SK-N-SH (cell line): Measurements from ENCODE around the gene LCMT1.

ENCODE experiments used
- EP300 ChIP-seq, 2 experiments: IDR thresholded peaks; 2 replicates each; pipeline versions ENCODE4 v1.4.0 to v1.6.1; 2012; ENCODE audit warnings: borderline replicate concordance in 1 of 2, low read depth in 1 of 2, low read length in 1 of 2
- EZH2phosphoT487 ChIP-seq: fragments of 200-600 bp; sonication (generic); IDR thresholded peaks from 2 replicates; pipeline ENCODE4 v1.6.1; 2017; ENCODE audit warnings: low read depth, mixed run types, mild to moderate bottlenecking, antibody characterized with exemption, moderate library complexity, borderline replicate concordance
- MAX ChIP-seq: IDR thresholded peaks from 2 replicates; pipeline ENCODE4 v1.4.0; 2012; ENCODE audit warnings: low read depth
- MXI1 ChIP-seq: IDR thresholded peaks from 2 replicates; pipeline ENCODE4 v1.6.1; 2012; ENCODE audit warnings: mild to moderate bottlenecking, low read depth, low read length, improper control_type of control experiment
- NFIC ChIP-seq: IDR thresholded peaks from 2 replicates; pipeline ENCODE4 v1.4.0; 2012; ENCODE audit warnings: borderline replicate concordance
- POLR2AphosphoS5 ChIP-seq: IDR thresholded peaks from 2 replicates; pipeline ENCODE4 v1.6.1; 2012; ENCODE audit warnings: low read depth, low read length
- RCOR1 ChIP-seq: fragments of 150-350 bp; IDR thresholded peaks from 2 replicates; pipeline ENCODE4 v1.6.1; 2017; ENCODE audit warnings: antibody characterized with exemption, low read length
- RFX5 ChIP-seq: IDR thresholded peaks from 2 replicates; pipeline ENCODE4 v1.6.1; 2012; ENCODE audit warnings: mild to moderate bottlenecking, improper control_type of control experiment, low read length
- SIN3A ChIP-seq: IDR thresholded peaks from 2 replicates; pipeline ENCODE4 v1.6.1; 2012; ENCODE audit warnings: low read depth, mild to moderate bottlenecking, low read length, moderate library complexity, borderline replicate concordance
- TAF1 ChIP-seq: IDR thresholded peaks from 2 replicates; pipeline ENCODE4 v1.6.1; 2012; ENCODE audit warnings: low read depth, mild to moderate bottlenecking, low read length, moderate library complexity, borderline replicate concordance
- TCF12 ChIP-seq: IDR thresholded peaks from 2 replicates; pipeline ENCODE4 v1.4.0; 2012
- YY1 ChIP-seq: IDR thresholded peaks from 2 replicates; pipeline ENCODE4 v1.4.0; 2012; ENCODE audit warnings: low read depth, mild to moderate bottlenecking
- TF ChIP-seq, protein P1 (sequence below): fragments of 200-600 bp; sonication (generic); IDR thresholded peaks from 2 replicates; pipeline ENCODE4 v1.6.1; 2017; ENCODE audit warnings: antibody characterized with exemption, mild to moderate bottlenecking, moderate library complexity

- TF ChIP-seq EZH2phosphoT487 (no peak), MAX (no peak), TCF12 (no peak), POLR2AphosphoS5 (no peak), RCOR1 (no peak), MXI1 (no peak), EP300 (IDR thresholded peaks at IDR 0.05; ENCODE audit: borderline replicate concordance in 1 of 2, low read depth in 1 of 2, low read length in 1 of 2) (no peak), YY1 (no peak), NFIC (no peak), SIN3A (no peak), RFX5 (no peak), TAF1 (no peak)
- TF ChIP-seq, protein P1, sequence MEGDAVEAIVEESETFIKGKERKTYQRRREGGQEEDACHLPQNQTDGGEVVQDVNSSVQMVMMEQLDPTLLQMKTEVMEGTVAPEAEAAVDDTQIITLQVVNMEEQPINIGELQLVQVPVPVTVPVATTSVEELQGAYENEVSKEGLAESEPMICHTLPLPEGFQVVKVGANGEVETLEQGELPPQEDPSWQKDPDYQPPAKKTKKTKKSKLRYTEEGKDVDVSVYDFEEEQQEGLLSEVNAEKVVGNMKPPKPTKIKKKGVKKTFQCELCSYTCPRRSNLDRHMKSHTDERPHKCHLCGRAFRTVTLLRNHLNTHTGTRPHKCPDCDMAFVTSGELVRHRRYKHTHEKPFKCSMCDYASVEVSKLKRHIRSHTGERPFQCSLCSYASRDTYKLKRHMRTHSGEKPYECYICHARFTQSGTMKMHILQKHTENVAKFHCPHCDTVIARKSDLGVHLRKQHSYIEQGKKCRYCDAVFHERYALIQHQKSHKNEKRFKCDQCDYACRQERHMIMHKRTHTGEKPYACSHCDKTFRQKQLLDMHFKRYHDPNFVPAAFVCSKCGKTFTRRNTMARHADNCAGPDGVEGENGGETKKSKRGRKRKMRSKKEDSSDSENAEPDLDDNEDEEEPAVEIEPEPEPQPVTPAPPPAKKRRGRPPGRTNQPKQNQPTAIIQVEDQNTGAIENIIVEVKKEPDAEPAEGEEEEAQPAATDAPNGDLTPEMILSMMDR, result no peak
Measured at GRCh38 chr16:25092441-25092840, 19.1 kb upstream of the LCMT1 start.
